GM12878 (cell line): ENCODE results near the gene LYZ. TPM values are rescaled to one million over a fixed set of nuclear protein-coding genes. Genes with fewer than 3 reads are reported as not detected.

Experiments
- ATAC-seq: fragments of 200-7000 bp; cut with Tn5 transposase; 3 replicates; pipeline ENCODE4 v1.9.1; 2020; ENCODE audit warnings: mild to moderate bottlenecking, moderate library complexity
- BruUV-seq: library from RNA; stranded (reverse); fragments of 400-500 nt; replicated peaks from 2 replicates; lab custom pipeline; 2021; lab: Mats Ljungman, UMichigan
- CTCF ChIA-PET: fragments of 300-600 bp; sonication (Branson Sonifier 250); formaldehyde crosslinking; extraction: SDS; loops from one replicate; lab custom pipeline; 2021; ENCODE audit warnings: inconsistent platforms; lab: Yijun Ruan, JAX
- POLR2A ChIA-PET: fragments of 350-600 bp; formaldehyde crosslinking; extraction: SDS; loops from one replicate; lab custom pipeline; 2021; ENCODE audit warnings: inconsistent platforms; lab: Charles Lee
- RAD21 ChIA-PET: fragments of 300-600 bp; sonication (Branson Sonifier 250); formaldehyde crosslinking; loops from one replicate; lab custom pipeline; 2023; ENCODE audit warnings: antibody characterized with exemption; ENCODE audit not compliant: unreplicated experiment; lab: Charles Lee
- SMC1A ChIA-PET: fragments of 300-600 bp; sonication (Branson Sonifier 250); formaldehyde crosslinking; loops from one replicate; lab custom pipeline; 2023; ENCODE audit not compliant: unreplicated experiment, uncharacterized antibody; lab: Charles Lee
- DNase-seq: peaks from one replicate; pipeline ENCODE4 v3.0.0-alpha.2; 2011; ENCODE audit warnings: low read depth, low spot score
- FAIRE-seq: peaks from 3 replicates; lab custom pipeline; 2011; peaks lifted over from hg19 to GRCh38; lab: Jason Lieb, UNC
- H2AFZ ChIP-seq: 2 replicates; pipeline ENCODE4 v1.6.0; 2011; ENCODE audit warnings: low read depth, low read length, control low read depth; ENCODE audit not compliant: control insufficient read depth
- H3K27ac ChIP-seq: 2 replicates; pipeline ENCODE4 v1.5.1; 2011; ENCODE audit warnings: control low read depth; ENCODE audit not compliant: control insufficient read depth, insufficient read depth
- H3K27me3 ChIP-seq, 2 experiments: replicated peaks in 1 of 2; 2 replicates each; pipeline versions ENCODE4 v1.6.0 to v1.6.1; 2011; ENCODE audit warnings: low read length in 1 of 2; ENCODE audit not compliant: control insufficient read depth in 2 of 2, insufficient read depth in 2 of 2
- H3K36me3 ChIP-seq, 2 experiments: 2 replicates each; pipeline ENCODE4 v1.5.1; 2011; ENCODE audit warnings: low read length in 1 of 2; ENCODE audit not compliant: control insufficient read depth in 2 of 2, insufficient read depth in 2 of 2
- H3K4me1 ChIP-seq: 2 replicates; pipeline ENCODE4 v1.6.1; 2011; ENCODE audit warnings: mild to moderate bottlenecking, low read length, moderate library complexity, mixed read lengths; ENCODE audit not compliant: control insufficient read depth, insufficient read depth
- H3K4me2 ChIP-seq: 2 replicates; pipeline ENCODE4 v1.6.0; 2011; ENCODE audit warnings: control low read depth; ENCODE audit not compliant: control insufficient read depth, insufficient read depth
- H3K4me3 ChIP-seq: fragments of 200-600 bp; sonication (generic); 2 replicates; pipeline ENCODE4 v1.5.1; 2016
- H3K79me2 ChIP-seq: 2 replicates; pipeline ENCODE4 v1.6.0; 2011; ENCODE audit warnings: low read length; ENCODE audit not compliant: control insufficient read depth, insufficient read depth
- H3K9ac ChIP-seq: 2 replicates; pipeline ENCODE4 v1.8.0; 2011; ENCODE audit warnings: low read length, control low read depth, mixed read lengths; ENCODE audit not compliant: control insufficient read depth, insufficient read depth
- H3K9me3 ChIP-seq: replicated peaks from 3 replicates; pipeline ENCODE4 v1.5.1; 2011; ENCODE audit warnings: mild to moderate bottlenecking, low read length; ENCODE audit not compliant: control insufficient read depth, insufficient read depth
- H4K20me1 ChIP-seq: 2 replicates; pipeline ENCODE4 v1.6.0; 2011; ENCODE audit not compliant: control insufficient read depth, insufficient read depth
- ATF2 ChIP-seq: IDR thresholded peaks from 2 replicates; pipeline ENCODE4 v1.6.1; 2012; ENCODE audit warnings: low read length, inconsistent platforms
- BRCA1 ChIP-seq: IDR thresholded peaks from 2 replicates; pipeline ENCODE4 v1.6.1; 2011; ENCODE audit warnings: low read depth, low read length, improper control_type of control experiment
- GATAD2B ChIP-seq: fragments of 450-650 bp; conservative IDR thresholded peaks from 2 replicates; pipeline ENCODE4 v1.6.1; 2017; ENCODE audit warnings: low read depth, mild to moderate bottlenecking, moderate library complexity
- JUND ChIP-seq: IDR thresholded peaks from 2 replicates; pipeline ENCODE4 v1.6.1; 2012; ENCODE audit warnings: low read depth, mild to moderate bottlenecking, low read length, improper control_type of control experiment, moderate library complexity
- MLLT1 ChIP-seq: fragments of 450-650 bp; IDR thresholded peaks from 2 replicates; pipeline ENCODE4 v1.6.1; 2016; ENCODE audit warnings: mild to moderate bottlenecking
- NR2C1 ChIP-seq: fragments of 450-650 bp; IDR thresholded peaks from 2 replicates; pipeline ENCODE4 v1.6.1; 2017; ENCODE audit warnings: antibody characterized with exemption, mild to moderate bottlenecking, moderate library complexity
- POLR2AphosphoS5 ChIP-seq: IDR thresholded peaks from 2 replicates; pipeline ENCODE4 v1.6.1; 2011; ENCODE audit warnings: mild to moderate bottlenecking, low read length, inconsistent platforms
- TCF7 ChIP-seq: IDR thresholded peaks from 2 replicates; pipeline ENCODE4 v1.6.1; 2014; ENCODE audit warnings: antibody characterized with exemption, borderline replicate concordance
- USF2 ChIP-seq: IDR thresholded peaks from 2 replicates; pipeline ENCODE4 v1.6.1; 2011; ENCODE audit warnings: low read depth, low read length, improper control_type of control experiment, borderline replicate concordance
- YBX1 ChIP-seq: fragments of 450-650 bp; IDR thresholded peaks from 2 replicates; pipeline ENCODE4 v1.6.1; 2016; ENCODE audit warnings: antibody characterized with exemption
- ZBED1 ChIP-seq: IDR thresholded peaks from 2 replicates; pipeline ENCODE4 v1.6.1; 2016; ENCODE audit warnings: borderline replicate concordance
- ZBTB33 ChIP-seq: fragments of 450-650 bp; IDR thresholded peaks from 2 replicates; pipeline ENCODE4 v1.6.1; 2017; ENCODE audit warnings: mild to moderate bottlenecking
- ZNF687 ChIP-seq: fragments of 450-650 bp; IDR thresholded peaks from 2 replicates; pipeline ENCODE4 v1.6.1; 2017; ENCODE audit warnings: mild to moderate bottlenecking, moderate library complexity
- WGBS: methylation state at CpG from one replicate; pipeline ENCODE4 v1.1.6; 2016; ENCODE audit warnings: low lambda C conversion rate; ENCODE audit not compliant: insufficient replicate concordance, insufficient coverage; ENCODE audit errors: missing lambda C conversion rate; 5-methylcytosine and 5-hydroxymethylcytosine counted together
- in situ Hi-C: fragments of 300-500 bp; cut with MboI; formaldehyde crosslinking; loops from 9 replicates; pipeline ENCODE4 v1.14.3; 2018; ENCODE audit warnings: mixed read lengths
- intact Hi-C: fragments of 100-400 bp; cut with micrococcal nuclease; formaldehyde crosslinking; loops from one replicate; pipeline ENCODE4 v1.14.2; 2022; ENCODE audit not compliant: unreplicated experiment
- polyA plus RNA-seq, 11 experiments: library from polyadenylated mRNA; depleted of rRNA in 4 of 11; unstranded in 6 of 11; stranded (reverse) in 5 of 11; fragments of >200 nt; fragmentation: Nextera tagmentation in 4 of 11; fragmentation: Illumina TruSeq in 1 of 11; extraction: Ambion mirVana in 4 of 11; extraction: Trizol in 1 of 11; gene quantifications; 1 replicate in 1 of 11; 2 replicates in 10 of 11; pipeline versions ENCODE4 v1.2.1 to v1.2.3, GENCODE V29; 2011 to 2016; ENCODE audit warnings: inconsistent platforms in 2 of 11, missing spikeins in 2 of 11, low read depth in 1 of 11
- total RNA-seq, 4 experiments: library from RNA; depleted of rRNA in 3 of 4; stranded (reverse); fragments of >200 nt in 3 of 4; fragmentation: Illumina TruSeq in 1 of 4; extraction: Trizol in 1 of 4; gene quantifications; 2 replicates each; pipeline versions ENCODE4 v1.2.1 to v1.2.3, GENCODE V29; 2013 to 2021

LYZ gene
- total and polyA plus RNA-seq, 10 of the 15 experiments (the other 5 are each of a cell fraction or from before 2014, with no cell fraction given) = 1.9 TPM; not detected in 9

- TF ChIP-seq POLR2AphosphoS5 (no peak), JUND (no peak), ZBTB33 (no peak), TCF7 (no peak)
- TF ChIP-seq, all 136 proteins: peak for 0
Measured at GRCh38 chr12:69318225-69318624, 30.0 kb upstream of the LYZ start (continued).

GRCh38 chr12:69321351-69321750, 26.8 kb upstream of the LYZ start:
- Histone ChIP-seq H3K9ac (no peak overlapping the region), H2AFZ (no peak overlapping the region), H3K4me3 (no peak overlapping the region), H3K27ac (no peak overlapping the region), H3K79me2 (no peaks in the 10 kb centered on the region), H4K20me1 (no peaks in the 10 kb centered on the region), H3K4me1 (no peaks in the 10 kb centered on the region), H3K36me3 (no peaks in the 10 kb centered on the region), H3K4me2 (no peak overlapping the region), H3K27me3 (no peaks in the 10 kb centered on the region), H3K9me3 (no peaks in the 10 kb centered on the region)
- SMC1A ChIA-PET = interaction anchor here (1.3 kb wide), 1 partner anchor 10 kb away, joined by 3 read pairs; no protein-coding TSS in a partner anchor
- POLR2A ChIA-PET = interaction anchor here (0.5 kb wide), 1 partner anchor 106 kb away, joined by 4 read pairs; no protein-coding TSS in a partner anchor
- 100% methylated on average over 1 of the region's 1 CpG for WGBS
- RAD21 ChIA-PET = no interaction called here
- no TSS peak for BruUV-seq
- no peak for FAIRE-seq
- no peak for ATAC-seq
- in situ Hi-C loops = no loop called here
- intact Hi-C loops = no loop called here
- CTCF ChIA-PET = interaction anchor here (0.6 to 1.0 kb wide), 3 partner anchors 10 to 21 kb away, joined by 3 to 5 read pairs (median 4); no protein-coding TSS in a partner anchor
- DNase-seq = no peak
- TF ChIP-seq BRCA1 (no peak), YBX1 (no peak), USF2 (no peak), ATF2 (no peak), NR2C1 (no peak), MLLT1 (no peak), ZNF687 (no peak), GATAD2B (no peak), ZBED1 (no peak)
